ENCODE measurements around the gene PHLDA3.

The PHLDA3 gene

DNA sequence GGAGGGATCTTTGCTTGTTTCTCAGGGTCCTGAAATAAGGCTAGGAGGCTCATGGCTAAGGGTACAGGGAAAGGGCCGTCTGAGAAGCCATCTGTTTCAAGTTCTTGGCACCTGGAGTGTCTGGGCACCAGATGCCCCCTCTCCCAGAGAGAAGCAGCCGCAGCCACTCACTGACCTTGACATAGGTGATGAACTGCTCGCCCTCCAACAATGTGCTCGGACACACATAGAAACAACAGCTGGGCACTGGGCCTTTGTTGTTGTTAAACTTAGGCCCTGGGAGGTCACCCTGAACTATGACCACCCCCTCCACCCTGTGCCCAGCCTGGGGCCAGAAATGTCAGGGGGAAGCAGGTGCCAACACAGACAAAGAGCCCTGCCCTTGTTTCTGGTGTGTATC is 38.2 kb downstream of the PHLDA3 start:
- DNase-seq (ENCODE audit: low read depth in 1 of 2, low spot score in 1 of 2), result no peak
- TF ChIP-seq GABPA (IDR thresholded peaks at IDR 0.05; ENCODE audit: low read depth) (no peak), POLR2AphosphoS5 (IDR thresholded peaks at IDR 0.05; ENCODE audit: low read depth) (no peak), SPI1 (IDR thresholded peaks at IDR 0.05; ENCODE audit: borderline replicate concordance, low read depth) (no peak)
- TF ChIP-seq, protein P1, sequence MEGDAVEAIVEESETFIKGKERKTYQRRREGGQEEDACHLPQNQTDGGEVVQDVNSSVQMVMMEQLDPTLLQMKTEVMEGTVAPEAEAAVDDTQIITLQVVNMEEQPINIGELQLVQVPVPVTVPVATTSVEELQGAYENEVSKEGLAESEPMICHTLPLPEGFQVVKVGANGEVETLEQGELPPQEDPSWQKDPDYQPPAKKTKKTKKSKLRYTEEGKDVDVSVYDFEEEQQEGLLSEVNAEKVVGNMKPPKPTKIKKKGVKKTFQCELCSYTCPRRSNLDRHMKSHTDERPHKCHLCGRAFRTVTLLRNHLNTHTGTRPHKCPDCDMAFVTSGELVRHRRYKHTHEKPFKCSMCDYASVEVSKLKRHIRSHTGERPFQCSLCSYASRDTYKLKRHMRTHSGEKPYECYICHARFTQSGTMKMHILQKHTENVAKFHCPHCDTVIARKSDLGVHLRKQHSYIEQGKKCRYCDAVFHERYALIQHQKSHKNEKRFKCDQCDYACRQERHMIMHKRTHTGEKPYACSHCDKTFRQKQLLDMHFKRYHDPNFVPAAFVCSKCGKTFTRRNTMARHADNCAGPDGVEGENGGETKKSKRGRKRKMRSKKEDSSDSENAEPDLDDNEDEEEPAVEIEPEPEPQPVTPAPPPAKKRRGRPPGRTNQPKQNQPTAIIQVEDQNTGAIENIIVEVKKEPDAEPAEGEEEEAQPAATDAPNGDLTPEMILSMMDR (IDR thresholded peaks at IDR 0.05; ENCODE audit: insufficient read depth, low read length), result no peak
- TF ChIP-seq, protein P2, sequence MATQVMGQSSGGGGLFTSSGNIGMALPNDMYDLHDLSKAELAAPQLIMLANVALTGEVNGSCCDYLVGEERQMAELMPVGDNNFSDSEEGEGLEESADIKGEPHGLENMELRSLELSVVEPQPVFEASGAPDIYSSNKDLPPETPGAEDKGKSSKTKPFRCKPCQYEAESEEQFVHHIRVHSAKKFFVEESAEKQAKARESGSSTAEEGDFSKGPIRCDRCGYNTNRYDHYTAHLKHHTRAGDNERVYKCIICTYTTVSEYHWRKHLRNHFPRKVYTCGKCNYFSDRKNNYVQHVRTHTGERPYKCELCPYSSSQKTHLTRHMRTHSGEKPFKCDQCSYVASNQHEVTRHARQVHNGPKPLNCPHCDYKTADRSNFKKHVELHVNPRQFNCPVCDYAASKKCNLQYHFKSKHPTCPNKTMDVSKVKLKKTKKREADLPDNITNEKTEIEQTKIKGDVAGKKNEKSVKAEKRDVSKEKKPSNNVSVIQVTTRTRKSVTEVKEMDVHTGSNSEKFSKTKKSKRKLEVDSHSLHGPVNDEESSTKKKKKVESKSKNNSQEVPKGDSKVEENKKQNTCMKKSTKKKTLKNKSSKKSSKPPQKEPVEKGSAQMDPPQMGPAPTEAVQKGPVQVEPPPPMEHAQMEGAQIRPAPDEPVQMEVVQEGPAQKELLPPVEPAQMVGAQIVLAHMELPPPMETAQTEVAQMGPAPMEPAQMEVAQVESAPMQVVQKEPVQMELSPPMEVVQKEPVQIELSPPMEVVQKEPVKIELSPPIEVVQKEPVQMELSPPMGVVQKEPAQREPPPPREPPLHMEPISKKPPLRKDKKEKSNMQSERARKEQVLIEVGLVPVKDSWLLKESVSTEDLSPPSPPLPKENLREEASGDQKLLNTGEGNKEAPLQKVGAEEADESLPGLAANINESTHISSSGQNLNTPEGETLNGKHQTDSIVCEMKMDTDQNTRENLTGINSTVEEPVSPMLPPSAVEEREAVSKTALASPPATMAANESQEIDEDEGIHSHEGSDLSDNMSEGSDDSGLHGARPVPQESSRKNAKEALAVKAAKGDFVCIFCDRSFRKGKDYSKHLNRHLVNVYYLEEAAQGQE (IDR thresholded peaks at IDR 0.05; ENCODE audit: insufficient replicate concordance, low read depth), result no peak
- no peaks in the 10 kb centered on the region for H3K27me3 ChIP-seq (ENCODE audit: insufficient read depth, poor library complexity, severe bottlenecking)
- H3K27ac ChIP-seq (replicated peaks), result no peak overlapping the region
- no peak overlapping the region for H3K4me3 ChIP-seq (replicated peaks; ENCODE audit: insufficient read depth, low read length)

DNA sequence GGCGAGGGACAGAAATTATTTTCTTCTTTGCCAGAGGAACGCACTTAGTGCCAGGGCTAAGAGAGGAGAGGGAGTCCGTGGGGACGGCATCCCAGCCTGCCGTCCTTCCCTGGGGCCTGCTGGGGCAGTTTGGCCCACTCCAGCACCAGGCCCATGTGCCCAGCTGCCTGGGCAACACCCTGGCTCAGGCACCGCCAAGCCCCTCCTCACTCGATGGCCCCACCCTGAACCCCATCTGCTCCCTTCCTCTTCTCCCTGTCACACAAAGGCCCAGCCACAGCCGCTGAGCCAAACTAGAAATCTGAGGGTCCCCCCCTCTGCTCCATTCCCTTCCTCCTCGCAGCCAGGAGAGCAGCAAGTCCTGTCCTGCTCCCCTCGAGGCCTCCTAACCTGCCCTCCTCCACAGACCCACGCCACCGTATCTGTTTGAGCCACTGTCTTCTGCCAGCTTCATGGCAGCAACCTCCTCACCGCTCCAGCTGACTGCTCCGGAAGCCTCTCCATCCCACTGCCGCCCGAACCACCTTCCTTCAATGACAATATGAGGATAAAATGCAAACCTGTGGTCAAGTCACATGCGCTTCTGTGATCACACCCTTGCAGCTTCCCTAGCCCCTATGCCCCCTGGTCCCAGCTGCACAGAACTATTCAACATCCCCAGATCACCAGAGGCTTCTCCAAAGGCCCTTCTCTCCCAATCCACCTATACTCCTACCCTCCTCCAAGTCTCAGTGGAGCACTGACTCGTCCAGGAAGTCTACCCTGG is 39.1 kb downstream of the PHLDA3 start:
- H3K27ac ChIP-seq (replicated peaks), result no peak overlapping the region
- DNase-seq (ENCODE audit: low read depth in 1 of 2, low spot score in 1 of 2), result no peak
- H3K27me3 ChIP-seq (ENCODE audit: insufficient read depth, poor library complexity, severe bottlenecking), result no peaks in the 10 kb centered on the region
- no peak overlapping the region for H3K4me3 ChIP-seq (replicated peaks; ENCODE audit: insufficient read depth, low read length)
- TF ChIP-seq POLR2AphosphoS5 (IDR thresholded peaks at IDR 0.05; ENCODE audit: low read depth) (no peak), SPI1 (IDR thresholded peaks at IDR 0.05; ENCODE audit: borderline replicate concordance, low read depth) (no peak), GABPA (IDR thresholded peaks at IDR 0.05; ENCODE audit: low read depth) (no peak)
- TF ChIP-seq, protein P2 (IDR thresholded peaks at IDR 0.05; ENCODE audit: insufficient replicate concordance, low read depth), result no peak
- TF ChIP-seq, protein P1 (IDR thresholded peaks at IDR 0.05; ENCODE audit: insufficient read depth, low read length), result no peak

DNA sequence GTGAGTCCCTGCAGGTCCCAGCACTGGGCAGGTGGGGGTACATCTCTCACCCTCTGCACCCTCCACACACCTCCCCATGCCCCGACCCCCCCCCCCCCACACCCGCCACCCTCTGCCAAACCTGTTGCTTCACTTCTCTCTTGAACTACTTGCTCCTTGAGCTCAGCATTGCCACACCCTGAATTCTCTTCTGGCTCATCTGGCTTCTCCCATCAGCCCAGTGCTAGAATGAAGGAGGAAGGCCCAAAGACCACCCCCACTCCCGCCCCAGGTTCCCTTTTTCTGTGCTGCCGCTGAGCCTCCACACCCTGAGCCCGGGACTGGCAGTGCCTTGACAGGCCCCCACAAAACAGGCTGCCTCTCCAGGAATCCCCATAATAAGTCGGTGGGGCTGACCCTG is 41.0 kb downstream of the PHLDA3 start:
- no peak overlapping the region for H3K4me3 ChIP-seq (replicated peaks; ENCODE audit: insufficient read depth, low read length)
- TF ChIP-seq, protein P1 (IDR thresholded peaks at IDR 0.05; ENCODE audit: insufficient read depth, low read length), result no peak
- TF ChIP-seq SPI1 (IDR thresholded peaks at IDR 0.05; ENCODE audit: borderline replicate concordance, low read depth), result no peak
- H3K27ac ChIP-seq (replicated peaks), result no peak overlapping the region
- peak in 1 of 2 experiments; percentile 20 for DNase-seq (ENCODE audit: low read depth in 1 of 2, low spot score in 1 of 2)
- no peaks in the 10 kb centered on the region for H3K27me3 ChIP-seq (ENCODE audit: insufficient read depth, poor library complexity, severe bottlenecking)

Measured in HL-60 (cell line).